DND-41 (cell line): Measurements from ENCODE around the gene HOXB4.

ENCODE experiments used
- ATAC-seq: fragments of 200-7000 bp; cut with Tn5 transposase; 3 replicates; pipeline ENCODE4 v1.9.1; 2021; ENCODE audit warnings: low read depth; ENCODE audit not compliant: insufficient read depth
- DNase-seq: peaks from one replicate; pipeline ENCODE4 v3.0.0-alpha.2; 2020
- H2AFZ ChIP-seq: 2 replicates; pipeline ENCODE4 v1.6.0; 2012; ENCODE audit warnings: low read depth, low read length
- H3K27ac ChIP-seq: 2 replicates; pipeline ENCODE4 v1.5.1; 2012; ENCODE audit warnings: low read length, inconsistent platforms
- H3K27me3 ChIP-seq: fragments of 200-600 bp; sonication (generic); 2 replicates; pipeline ENCODE4 v1.6.0; 2012; ENCODE audit warnings: low read length, mild to moderate bottlenecking, inconsistent platforms; ENCODE audit not compliant: insufficient read depth, poor library complexity
- H3K36me3 ChIP-seq: 2 replicates; pipeline ENCODE4 v1.5.1; 2012; ENCODE audit warnings: low read length, inconsistent platforms; ENCODE audit not compliant: insufficient read depth
- H3K4me1 ChIP-seq: 2 replicates; pipeline ENCODE4 v1.5.1; 2012; ENCODE audit warnings: mild to moderate bottlenecking, low read length; ENCODE audit not compliant: insufficient read depth
- H3K4me2 ChIP-seq: 2 replicates; pipeline ENCODE4 v1.6.0; 2012; ENCODE audit warnings: mild to moderate bottlenecking, moderate library complexity, low read length, inconsistent platforms; ENCODE audit not compliant: insufficient read depth
- H3K4me3 ChIP-seq, 2 experiments: fragments of 200-600 bp in 1 of 2; shearing (Covaris generic) in 1 of 2; 2 replicates each; pipeline ENCODE4 v1.5.1; 2012 to 2016; ENCODE audit warnings: inconsistent platforms in 2 of 2, low read length in 2 of 2, mild to moderate bottlenecking in 2 of 2, low read depth in 1 of 2, moderate library complexity in 1 of 2
- H3K79me2 ChIP-seq: 2 replicates; pipeline ENCODE4 v1.6.0; 2012; ENCODE audit warnings: low read length, inconsistent platforms; ENCODE audit not compliant: insufficient read depth
- H3K9ac ChIP-seq: 2 replicates; pipeline ENCODE4 v1.6.0; 2012; ENCODE audit warnings: low read depth, mild to moderate bottlenecking, inconsistent platforms, low read length, moderate library complexity
- H3K9me3 ChIP-seq: 2 replicates; pipeline ENCODE4 v1.5.1; 2012; ENCODE audit warnings: low read length, moderate library complexity, mild to moderate bottlenecking, inconsistent platforms; ENCODE audit not compliant: insufficient read depth, severe bottlenecking
- H4K20me1 ChIP-seq: 2 replicates; pipeline ENCODE4 v1.6.0; 2012; ENCODE audit warnings: low read length; ENCODE audit not compliant: insufficient read depth
- EZH2 ChIP-seq: IDR thresholded peaks from 3 replicates; pipeline ENCODE4 v1.6.1; 2012; ENCODE audit warnings: borderline replicate concordance, low read depth, mild to moderate bottlenecking, moderate library complexity, low read length, inconsistent platforms; ENCODE audit not compliant: severe bottlenecking
- TF ChIP-seq, protein P1 (sequence below): IDR thresholded peaks from 2 replicates; pipeline ENCODE4 v1.5.1; 2012; ENCODE audit warnings: borderline replicate concordance, low read length, moderate library complexity, mild to moderate bottlenecking; ENCODE audit not compliant: poor library complexity, severe bottlenecking; ENCODE audit errors: extremely low read depth

Gene HOXB4

GRCh38 chr17:48577946-48578615 is at the start of gene HOXB4:
Gene HOXB4, minus strand, starts transcription at chr17:48578350. Its CDS starts 31 bp downstream, at chr17:48578319.
- no peak for DNase-seq
- Histone ChIP-seq H3K4me1 (no peaks in the 10 kb centered on the region), H3K4me3 (no peak within 1 kb of the TSS), H3K79me2 (no peaks in the 10 kb centered on the region), H3K9ac (no peak within 1 kb of the TSS), H3K4me2 (no peak within 1 kb of the TSS), H4K20me1 (peaks cover 4% of the 10 kb centered on the region; the same call in 1 of the 2 replicates), H3K36me3 (no peaks in the 10 kb centered on the region), H2AFZ (no peak within 1 kb of the TSS), H3K27ac (no peak within 1 kb of the TSS), H3K27me3 (peaks cover 10% of the 10 kb centered on the region), H3K9me3 (no peaks in the 10 kb centered on the region)
- no peak for TF ChIP-seq EZH2
- TF ChIP-seq, protein P1, sequence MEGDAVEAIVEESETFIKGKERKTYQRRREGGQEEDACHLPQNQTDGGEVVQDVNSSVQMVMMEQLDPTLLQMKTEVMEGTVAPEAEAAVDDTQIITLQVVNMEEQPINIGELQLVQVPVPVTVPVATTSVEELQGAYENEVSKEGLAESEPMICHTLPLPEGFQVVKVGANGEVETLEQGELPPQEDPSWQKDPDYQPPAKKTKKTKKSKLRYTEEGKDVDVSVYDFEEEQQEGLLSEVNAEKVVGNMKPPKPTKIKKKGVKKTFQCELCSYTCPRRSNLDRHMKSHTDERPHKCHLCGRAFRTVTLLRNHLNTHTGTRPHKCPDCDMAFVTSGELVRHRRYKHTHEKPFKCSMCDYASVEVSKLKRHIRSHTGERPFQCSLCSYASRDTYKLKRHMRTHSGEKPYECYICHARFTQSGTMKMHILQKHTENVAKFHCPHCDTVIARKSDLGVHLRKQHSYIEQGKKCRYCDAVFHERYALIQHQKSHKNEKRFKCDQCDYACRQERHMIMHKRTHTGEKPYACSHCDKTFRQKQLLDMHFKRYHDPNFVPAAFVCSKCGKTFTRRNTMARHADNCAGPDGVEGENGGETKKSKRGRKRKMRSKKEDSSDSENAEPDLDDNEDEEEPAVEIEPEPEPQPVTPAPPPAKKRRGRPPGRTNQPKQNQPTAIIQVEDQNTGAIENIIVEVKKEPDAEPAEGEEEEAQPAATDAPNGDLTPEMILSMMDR = no peak
- no peak for ATAC-seq

DNA sequence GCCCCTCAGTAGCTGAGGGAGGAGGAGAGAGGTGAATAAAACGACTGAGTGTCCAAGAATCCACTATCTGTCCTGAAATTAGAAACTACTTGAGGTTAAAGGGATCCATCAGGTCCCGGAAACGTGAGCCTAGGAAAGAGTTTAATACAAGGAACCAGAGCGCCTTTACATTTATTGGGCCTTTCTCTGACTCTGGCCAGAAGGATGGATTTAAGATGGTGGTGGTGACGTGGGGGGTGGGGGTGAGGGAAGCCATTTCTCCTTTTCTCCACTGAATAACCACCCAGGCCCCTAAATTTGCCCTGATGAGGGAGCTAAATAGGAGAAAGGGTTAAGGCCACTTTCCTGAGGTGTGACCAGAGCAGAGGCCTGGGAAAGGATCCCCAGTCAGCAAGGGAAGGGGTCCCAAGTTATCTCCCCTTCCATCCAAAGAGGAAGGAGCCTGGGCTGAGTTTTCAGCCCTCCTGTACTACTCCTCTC is 49.0 kb upstream of the HOXB4 start:
- Histone ChIP-seq H3K9me3 (no peaks in the 10 kb centered on the region), H3K36me3 (no peaks in the 10 kb centered on the region), H3K4me1 (no peaks in the 10 kb centered on the region), H3K4me3 (no peak overlapping the region), H3K4me2 (no peak overlapping the region), H3K9ac (no peak overlapping the region), H4K20me1 (no peaks in the 10 kb centered on the region; the same call in 1 of the 2 replicates), H3K27ac (no peak overlapping the region), H3K79me2 (no peaks in the 10 kb centered on the region), H3K27me3 (peaks cover 60% of the 10 kb centered on the region), H2AFZ (no peak overlapping the region)
- ATAC-seq (no peak), DNase-seq (no peak)
- TF ChIP-seq EZH2 = no peak
- TF ChIP-seq, protein P1 = no peak

DNA sequence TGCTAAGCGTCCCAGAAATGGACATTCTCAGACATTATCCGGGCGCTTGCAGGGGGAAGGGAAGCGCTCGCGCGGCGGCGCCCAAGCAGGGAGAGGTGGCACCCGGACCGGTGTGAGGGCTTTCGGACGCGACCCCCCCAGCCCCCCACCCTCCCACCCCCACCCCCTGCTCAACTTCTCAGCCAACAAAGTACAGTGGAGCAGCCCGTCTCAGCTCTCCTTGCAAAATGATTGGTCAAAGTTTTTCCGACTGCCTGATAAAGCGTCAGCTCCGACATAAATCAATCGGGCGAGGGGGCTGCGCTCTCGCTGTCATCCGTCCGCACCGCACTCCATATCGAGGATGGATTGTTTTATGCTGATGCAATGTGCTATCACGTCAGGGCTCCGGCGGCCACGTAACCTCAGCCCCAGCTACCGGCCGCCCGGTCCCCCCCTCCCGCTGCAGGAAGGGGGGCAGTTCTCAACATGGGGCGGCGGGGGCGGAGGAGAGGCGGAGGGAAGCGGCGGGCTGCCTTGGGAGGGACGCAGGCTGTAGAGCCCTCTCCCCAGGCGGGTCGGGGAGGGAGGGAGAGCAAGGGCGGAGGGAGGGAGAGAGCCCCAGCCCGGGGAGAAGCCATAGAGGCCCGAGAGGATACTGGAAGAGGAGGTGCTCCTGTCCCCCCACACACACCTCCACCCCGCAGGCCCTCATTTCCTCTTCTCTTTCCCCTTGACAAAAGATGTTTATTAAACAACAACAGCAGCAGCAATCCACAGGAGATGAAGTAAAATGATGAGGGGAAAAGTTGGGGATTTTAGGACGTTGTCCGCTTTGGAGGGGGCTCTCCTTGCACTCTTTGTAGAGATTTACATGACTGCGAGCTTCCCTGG is 48.3 kb upstream of the HOXB4 start, which contains the start of gene HOXB9:
Gene HOXB9, minus strand, starts transcription at position 114 of the 873 bp plus-strand sequence. Its CDS starts 89 bp downstream, at position 25.
- H4K20me1 ChIP-seq = no peaks in the 10 kb centered on the region; the same call in 1 of the 2 replicates
- no peak for TF ChIP-seq EZH2
- TF ChIP-seq, protein P1 = no peak
- H3K27ac ChIP-seq = no peak within 1 kb of the TSS
- H2AFZ ChIP-seq = no peak within 1 kb of the TSS
- peaks cover 66% of the 10 kb centered on the region for H3K27me3 ChIP-seq
- H3K36me3 ChIP-seq = no peaks in the 10 kb centered on the region
- H3K4me3 ChIP-seq = no peak within 1 kb of the TSS
- no peaks in the 10 kb centered on the region for H3K79me2 ChIP-seq
- H3K4me2 ChIP-seq = no peak within 1 kb of the TSS
- H3K4me1 ChIP-seq = no peaks in the 10 kb centered on the region
- ATAC-seq (no peak), DNase-seq (no peak)
- no peak within 1 kb of the TSS for H3K9ac ChIP-seq
- no peaks in the 10 kb centered on the region for H3K9me3 ChIP-seq
